Vagina (tissue), 2 donors: ENCODE data around the gene STK10. TPM values are rescaled to one million over a fixed set of nuclear protein-coding genes. Genes with fewer than 3 reads are reported as not detected.

ENCODE experiments used
- DNase-seq, 2 donors: peaks; one replicate each; pipeline ENCODE4 v3.0.0-alpha.2; 2017; ENCODE audit errors: extremely low spot score in 2 of 2
- H3K27ac ChIP-seq: fragments of 200-600 bp; sonication (generic); one replicate; pipeline ENCODE4 v1.5.1; 2019
- H3K27me3 ChIP-seq: fragments of 200-600 bp; sonication (generic); one replicate; pipeline ENCODE4 v1.5.1; 2019
- H3K36me3 ChIP-seq, 2 donors: fragments of 200-600 bp; sonication (generic); one replicate each; pipeline ENCODE4 v1.5.1; 2017 to 2019
- H3K4me1 ChIP-seq: fragments of 200-600 bp; sonication (generic); one replicate; pipeline ENCODE4 v1.5.1; 2019
- H3K4me3 ChIP-seq, 2 donors: fragments of 200-600 bp; sonication (generic); 1 replicate in 1 of 2; 2 replicates in 1 of 2; pipeline ENCODE4 v1.5.1; 2016 to 2019
- H3K9me3 ChIP-seq: fragments of 200-600 bp; sonication (generic); one replicate; pipeline ENCODE4 v1.5.1; 2019
- POLR2A ChIP-seq, 2 donors: fragments of 450-650 bp; IDR thresholded peaks; one replicate each; pipeline ENCODE4 v1.6.1; 2017; ENCODE audit warnings: antibody characterized with exemption in 2 of 2, mild to moderate bottlenecking in 2 of 2, moderate library complexity in 2 of 2
- POLR2AphosphoS5 ChIP-seq, 2 donors: sonication (generic); formaldehyde crosslinking; IDR thresholded peaks; one replicate each; pipeline ENCODE4 v1.9.0; 2017; ENCODE audit warnings: antibody characterized with exemption in 2 of 2, mild to moderate bottlenecking in 2 of 2, low read depth in 1 of 2; ENCODE audit not compliant: insufficient read depth in 1 of 2
- intact Hi-C: fragments of 100-400 bp; cut with DNase I; formaldehyde crosslinking; loops from one replicate; pipeline ENCODE4 v1.15.1; 2023
- total RNA-seq: library from RNA; depleted of rRNA; stranded (reverse); fragments of >200 nt; gene quantifications from one replicate; pipeline ENCODE4 v1.2.3, GENCODE V29; 2016
- TF ChIP-seq, protein P1 (sequence below), 3 experiments: fragments of 450-650 bp in 2 of 3; fragments of 200-600 bp in 1 of 3; sonication (generic) in 1 of 3; IDR thresholded peaks; one replicate each; pipeline ENCODE4 v1.5.1; 2017 to 2019; ENCODE audit warnings: antibody characterized with exemption in 3 of 3, mild to moderate bottlenecking in 2 of 3, moderate library complexity in 2 of 3

The STK10 gene
- total RNA-seq, 1 donor from 2014 or later = 33.9 TPM

DNA sequence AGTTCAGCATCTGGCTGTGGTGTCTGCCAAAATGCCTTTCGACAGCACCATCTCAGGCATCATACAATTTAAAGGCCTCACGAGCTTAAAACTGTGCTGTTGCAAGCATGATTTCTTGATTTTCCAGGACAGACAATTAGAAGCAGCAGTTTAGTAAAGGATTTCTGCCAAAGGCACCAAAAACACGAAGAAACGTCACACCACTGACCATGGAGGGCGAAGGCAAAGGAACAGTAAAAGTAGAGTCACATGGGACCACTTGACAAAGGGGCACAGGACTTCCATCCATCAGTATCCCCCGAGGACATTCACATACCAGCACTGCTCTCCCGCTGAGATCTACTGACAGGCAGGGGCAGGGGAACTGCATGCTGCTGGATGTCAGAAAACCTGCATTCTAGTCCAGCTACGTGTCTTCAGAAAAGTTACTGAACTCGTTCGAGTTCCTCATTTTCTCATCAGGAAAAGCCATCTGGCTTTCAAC, 111.2 kb downstream of the STK10 start:
- intact Hi-C loops = no loop called here
- Histone ChIP-seq H3K4me3 (no peak overlapping the region), H3K27ac (peak overlapping the region; percentile 59), H3K27me3 (no peaks in the 10 kb centered on the region), H3K9me3 (no peaks in the 10 kb centered on the region), H3K4me1 (peaks cover 27% of the 10 kb centered on the region), H3K36me3 (peaks cover 0 to 2% of the 10 kb centered on the region in 2 donors)
- no peak for DNase-seq
- TF ChIP-seq POLR2A (IDR thresholded peaks at IDR 0.05) (no peak), POLR2AphosphoS5 (IDR thresholded peaks at IDR 0.05; ENCODE audit: insufficient read depth in 1 of 2, low read depth in 1 of 2) (peak in 1 of 2 donors; percentile 16)

DNA sequence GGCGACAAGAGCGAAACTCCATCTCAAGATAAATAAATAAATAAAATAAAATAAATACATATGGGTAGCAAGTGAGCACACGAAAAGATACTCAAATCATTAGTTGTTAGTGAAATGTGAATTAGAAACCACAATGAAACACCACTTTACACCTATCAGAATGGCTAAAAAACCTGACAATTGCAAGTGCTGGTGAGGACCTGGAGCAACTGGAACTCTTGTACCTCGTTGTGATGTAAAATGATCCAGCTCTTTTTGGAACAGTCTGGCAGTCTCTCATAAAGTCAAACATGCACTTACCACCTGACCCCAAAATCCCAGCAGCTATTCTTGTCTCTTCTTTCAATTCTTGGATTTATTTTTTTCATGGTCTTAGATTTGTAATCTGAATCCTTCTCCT, 112.4 kb downstream of the STK10 start:
- no peaks in the 10 kb centered on the region for H3K27me3 ChIP-seq
- intact Hi-C loops = no loop called here
- TF ChIP-seq POLR2A (IDR thresholded peaks at IDR 0.05) (no peak), POLR2AphosphoS5 (IDR thresholded peaks at IDR 0.05; ENCODE audit: insufficient read depth in 1 of 2, low read depth in 1 of 2) (no peak)
- no peaks in the 10 kb centered on the region for H3K36me3 ChIP-seq
- peak overlapping the region; percentile 13 for H3K27ac ChIP-seq
- H3K4me3 ChIP-seq = no peak overlapping the region
- no peaks in the 10 kb centered on the region for H3K9me3 ChIP-seq
- no peak for DNase-seq
- H3K4me1 ChIP-seq = peaks cover 27% of the 10 kb centered on the region

DNA sequence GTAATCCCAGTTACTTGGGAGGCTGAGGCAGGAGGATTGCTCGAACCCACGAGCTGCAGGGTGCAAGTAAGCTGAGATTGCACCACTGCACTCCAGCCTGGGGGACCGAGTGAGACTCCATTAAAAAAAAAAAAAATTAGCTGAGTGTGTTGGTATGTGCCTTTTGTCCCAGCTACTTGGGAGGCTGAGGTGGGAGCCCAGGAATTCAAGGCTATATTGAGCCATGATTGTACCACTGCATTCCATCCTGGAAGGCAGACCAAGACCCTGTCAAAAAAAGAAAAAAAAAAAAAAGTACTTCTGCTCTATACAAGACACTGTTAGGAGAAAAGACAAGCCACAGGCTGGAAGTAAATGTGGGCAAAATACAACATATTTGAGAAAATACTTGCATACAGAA, 113.1 kb downstream of the STK10 start:
- Histone ChIP-seq H3K27me3 (no peaks in the 10 kb centered on the region), H3K4me1 (peaks cover 27% of the 10 kb centered on the region), H3K9me3 (no peaks in the 10 kb centered on the region), H3K27ac (no peak overlapping the region), H3K36me3 (no peaks in the 10 kb centered on the region), H3K4me3 (no peak overlapping the region)
- intact Hi-C loops = no loop called here
- DNase-seq = no peak
- TF ChIP-seq POLR2A (IDR thresholded peaks at IDR 0.05) = no peak
- TF ChIP-seq POLR2AphosphoS5 (IDR thresholded peaks at IDR 0.05; ENCODE audit: insufficient read depth in 1 of 2, low read depth in 1 of 2) = no peak
- TF ChIP-seq, protein P1, sequence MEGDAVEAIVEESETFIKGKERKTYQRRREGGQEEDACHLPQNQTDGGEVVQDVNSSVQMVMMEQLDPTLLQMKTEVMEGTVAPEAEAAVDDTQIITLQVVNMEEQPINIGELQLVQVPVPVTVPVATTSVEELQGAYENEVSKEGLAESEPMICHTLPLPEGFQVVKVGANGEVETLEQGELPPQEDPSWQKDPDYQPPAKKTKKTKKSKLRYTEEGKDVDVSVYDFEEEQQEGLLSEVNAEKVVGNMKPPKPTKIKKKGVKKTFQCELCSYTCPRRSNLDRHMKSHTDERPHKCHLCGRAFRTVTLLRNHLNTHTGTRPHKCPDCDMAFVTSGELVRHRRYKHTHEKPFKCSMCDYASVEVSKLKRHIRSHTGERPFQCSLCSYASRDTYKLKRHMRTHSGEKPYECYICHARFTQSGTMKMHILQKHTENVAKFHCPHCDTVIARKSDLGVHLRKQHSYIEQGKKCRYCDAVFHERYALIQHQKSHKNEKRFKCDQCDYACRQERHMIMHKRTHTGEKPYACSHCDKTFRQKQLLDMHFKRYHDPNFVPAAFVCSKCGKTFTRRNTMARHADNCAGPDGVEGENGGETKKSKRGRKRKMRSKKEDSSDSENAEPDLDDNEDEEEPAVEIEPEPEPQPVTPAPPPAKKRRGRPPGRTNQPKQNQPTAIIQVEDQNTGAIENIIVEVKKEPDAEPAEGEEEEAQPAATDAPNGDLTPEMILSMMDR (IDR thresholded peaks at IDR 0.05) = no peak

GRCh38 chr5:172071309-172071875, 116.6 kb downstream of the STK10 start:
- Histone ChIP-seq H3K27me3 (no peaks in the 10 kb centered on the region), H3K36me3 (no peaks in the 10 kb centered on the region), H3K9me3 (no peaks in the 10 kb centered on the region), H3K4me1 (peaks cover 2% of the 10 kb centered on the region), H3K4me3 (no peak overlapping the region), H3K27ac (no peak overlapping the region)
- intact Hi-C loops = no loop called here
- no peak for TF ChIP-seq POLR2A (IDR thresholded peaks at IDR 0.05)
- no peak for TF ChIP-seq POLR2AphosphoS5 (IDR thresholded peaks at IDR 0.05; ENCODE audit: insufficient read depth in 1 of 2, low read depth in 1 of 2)
- TF ChIP-seq, protein P1 (IDR thresholded peaks at IDR 0.05) = no peak
- no peak for DNase-seq

GRCh38 chr5:172065431-172066065, 122.5 kb downstream of the STK10 start:
- Histone ChIP-seq H3K4me3 (no peak overlapping the region), H3K9me3 (no peaks in the 10 kb centered on the region), H3K27me3 (no peaks in the 10 kb centered on the region), H3K4me1 (no peaks in the 10 kb centered on the region), H3K27ac (no peak overlapping the region), H3K36me3 (peaks cover 0 to 15% of the 10 kb centered on the region in 2 donors)
- no peak for TF ChIP-seq POLR2AphosphoS5 (IDR thresholded peaks at IDR 0.05; ENCODE audit: insufficient read depth in 1 of 2, low read depth in 1 of 2)
- no peak for TF ChIP-seq POLR2A (IDR thresholded peaks at IDR 0.05)
- TF ChIP-seq, protein P1 (IDR thresholded peaks at IDR 0.05) = no peak
- no peak for DNase-seq
- intact Hi-C loops = no loop called here

GRCh38 chr5:172064766-172065165, 123.3 kb downstream of the STK10 start:
- TF ChIP-seq POLR2AphosphoS5 (IDR thresholded peaks at IDR 0.05; ENCODE audit: insufficient read depth in 1 of 2, low read depth in 1 of 2) (no peak), POLR2A (IDR thresholded peaks at IDR 0.05) (no peak)
- TF ChIP-seq, protein P1 (IDR thresholded peaks at IDR 0.05) = no peak
- DNase-seq = no peak
- Histone ChIP-seq H3K27me3 (no peaks in the 10 kb centered on the region), H3K27ac (no peak overlapping the region), H3K4me3 (no peak overlapping the region), H3K36me3 (peaks cover 0 to 15% of the 10 kb centered on the region in 2 donors), H3K9me3 (no peaks in the 10 kb centered on the region), H3K4me1 (no peaks in the 10 kb centered on the region)
- intact Hi-C loops = no loop called here
